Duodenal mucosa (tissue), 2 donors: ENCODE measurements around the gene WASHC1.
"Not testable (repeated sequence)": the region's sequence is repeated elsewhere in the genome, so short reads cannot be mapped to it uniquely, and the experiment has no call there.

ENCODE experiments used
- H3K27ac ChIP-seq: one replicate; pipeline ENCODE4 v1.7.0; 2013; ENCODE audit warnings: low read depth, low read length
- H3K27me3 ChIP-seq, 2 donors: one replicate each; pipeline ENCODE4 v1.7.0; 2013; ENCODE audit warnings: low read length in 2 of 2, control low read depth in 1 of 2; ENCODE audit not compliant: insufficient read depth in 2 of 2, control insufficient read depth in 1 of 2
- H3K36me3 ChIP-seq, 2 donors: one replicate each; pipeline ENCODE4 v1.7.0; 2013; ENCODE audit warnings: low read length in 2 of 2, control low read depth in 1 of 2; ENCODE audit not compliant: insufficient read depth in 2 of 2, control insufficient read depth in 1 of 2
- H3K4me1 ChIP-seq, 2 donors: one replicate each; pipeline ENCODE4 v1.7.0; 2013; ENCODE audit warnings: low read length in 2 of 2, control low read depth in 1 of 2; ENCODE audit not compliant: insufficient read depth in 2 of 2, control insufficient read depth in 1 of 2
- H3K4me3 ChIP-seq, 2 donors: one replicate each; pipeline ENCODE4 v1.7.0; 2013; ENCODE audit warnings: low read length in 2 of 2, low read depth in 1 of 2
- H3K9ac ChIP-seq, 2 donors: one replicate each; pipeline ENCODE4 v1.7.0; 2013; ENCODE audit warnings: low read length in 2 of 2, low read depth in 1 of 2
- H3K9me3 ChIP-seq, 2 donors: one replicate each; pipeline ENCODE4 v1.7.0; 2013; ENCODE audit warnings: low read length in 2 of 2, control low read depth in 1 of 2; ENCODE audit not compliant: control insufficient read depth in 1 of 2

The WASHC1 gene

DNA sequence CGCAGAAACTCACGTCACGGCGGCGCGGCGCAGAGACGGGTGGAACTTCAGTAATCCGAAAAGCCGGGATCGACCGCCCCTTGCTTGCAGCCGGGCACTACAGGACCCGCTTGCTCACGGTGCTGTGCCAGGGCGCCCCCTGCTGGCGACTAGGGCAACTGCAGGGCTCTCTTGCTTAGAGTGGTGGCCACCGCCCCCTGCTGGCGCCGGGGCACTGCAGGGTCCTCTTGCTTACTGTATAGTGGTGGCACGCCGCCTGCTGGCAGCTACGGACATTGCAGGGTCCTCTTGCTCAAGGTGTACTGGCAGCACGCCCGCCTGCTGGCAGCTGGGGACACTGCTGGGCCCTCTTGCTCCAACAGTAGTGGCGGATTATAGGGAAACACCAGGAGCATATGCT lies 18.1 kb downstream of the WASHC1 start:
- not testable (repeated sequence) for H3K27me3 ChIP-seq, H3K9ac ChIP-seq, H3K9me3 ChIP-seq, H3K4me1 ChIP-seq, H3K4me3 ChIP-seq, H3K27ac ChIP-seq, H3K36me3 ChIP-seq

DNA sequence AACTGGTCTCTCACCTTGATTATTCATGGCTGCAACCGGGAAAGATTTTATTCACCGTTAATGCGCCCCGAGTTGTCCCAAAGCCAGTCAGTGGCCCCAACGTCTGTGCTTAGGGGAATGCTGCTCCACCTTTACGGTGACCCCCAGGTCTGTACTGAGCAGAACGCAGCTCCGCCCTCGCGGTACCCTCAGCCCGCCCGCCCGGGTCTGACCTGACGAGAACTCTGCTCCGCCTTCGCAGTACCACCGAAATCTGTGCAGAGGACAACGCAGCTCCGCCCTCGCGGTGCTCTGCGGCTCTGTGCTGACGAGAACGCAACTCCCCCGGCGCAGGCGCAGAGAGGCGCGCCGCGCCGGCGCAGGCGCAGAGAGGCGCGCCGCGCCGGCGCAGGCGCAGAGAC lies 18.6 kb downstream of the WASHC1 start:
- H3K9ac ChIP-seq, H3K27me3 ChIP-seq, H3K4me1 ChIP-seq, H3K27ac ChIP-seq, H3K4me3 ChIP-seq, H3K36me3 ChIP-seq, H3K9me3 ChIP-seq: not testable (repeated sequence)

DNA sequence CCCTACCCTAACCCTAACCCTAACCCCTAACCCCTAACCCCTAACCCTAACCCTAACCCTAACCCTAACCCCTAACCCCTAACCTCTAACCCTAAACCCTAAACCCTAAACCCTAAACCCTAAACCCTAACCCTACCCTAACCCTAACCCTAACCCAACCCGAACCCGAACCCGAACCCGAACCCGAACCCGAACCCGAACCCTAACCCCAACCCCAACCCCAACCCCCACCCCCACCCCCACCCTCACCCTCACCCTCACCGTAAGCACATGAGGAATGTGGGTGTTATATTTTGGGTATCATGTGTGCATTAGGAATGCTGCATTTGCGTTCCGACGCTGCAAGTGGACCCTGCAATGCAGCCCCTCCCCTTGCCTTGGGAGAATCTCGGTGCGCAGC lies 19.0 kb downstream of the WASHC1 start:
- H3K36me3 ChIP-seq, H3K9me3 ChIP-seq, H3K4me3 ChIP-seq, H3K4me1 ChIP-seq, H3K27ac ChIP-seq, H3K27me3 ChIP-seq, H3K9ac ChIP-seq: not testable (repeated sequence)
